Stimulated activated naive CD8-positive, alpha-beta T cell treated with anti-CD3 and anti-CD28 coated beads, Interleukin-15, amount 100 ng/mL, for 72 hours (primary cell): Measurements from ENCODE around the gene PLD1.

ENCODE experiments used
- ATAC-seq: fragments of 150-1000 bp; cut with Tn5 transposase; 2 replicates; pipeline ENCODE4 v1.10.0; 2021; ENCODE audit warnings: mild to moderate bottlenecking, moderate library complexity
- DNase-seq, 2 donors: peaks; one replicate each; pipeline ENCODE4 v3.0.0; 2021 to 2022
- H3K27ac Mint-ChIP-seq, 2 donors: one replicate each; pipeline ENCODE4 v1.8.0; 2022; ENCODE audit warnings: mild to moderate bottlenecking in 2 of 2, mixed read lengths in 2 of 2, moderate library complexity in 2 of 2
- H3K27me3 Mint-ChIP-seq: one replicate; pipeline ENCODE4 v1.8.0; 2022; ENCODE audit warnings: mixed read lengths
- H3K4me1 Mint-ChIP-seq: one replicate; pipeline ENCODE4 v1.8.0; 2022; ENCODE audit warnings: mild to moderate bottlenecking, mixed read lengths
- H3K4me3 Mint-ChIP-seq, 2 donors: one replicate each; pipeline ENCODE4 v1.8.0; 2022; ENCODE audit warnings: mild to moderate bottlenecking in 2 of 2, mixed read lengths in 2 of 2, moderate library complexity in 1 of 2
- H3K9me3 Mint-ChIP-seq, 2 donors: one replicate each; pipeline ENCODE4 v1.8.0; 2022; ENCODE audit warnings: mixed read lengths in 2 of 2

Gene PLD1

DNA sequence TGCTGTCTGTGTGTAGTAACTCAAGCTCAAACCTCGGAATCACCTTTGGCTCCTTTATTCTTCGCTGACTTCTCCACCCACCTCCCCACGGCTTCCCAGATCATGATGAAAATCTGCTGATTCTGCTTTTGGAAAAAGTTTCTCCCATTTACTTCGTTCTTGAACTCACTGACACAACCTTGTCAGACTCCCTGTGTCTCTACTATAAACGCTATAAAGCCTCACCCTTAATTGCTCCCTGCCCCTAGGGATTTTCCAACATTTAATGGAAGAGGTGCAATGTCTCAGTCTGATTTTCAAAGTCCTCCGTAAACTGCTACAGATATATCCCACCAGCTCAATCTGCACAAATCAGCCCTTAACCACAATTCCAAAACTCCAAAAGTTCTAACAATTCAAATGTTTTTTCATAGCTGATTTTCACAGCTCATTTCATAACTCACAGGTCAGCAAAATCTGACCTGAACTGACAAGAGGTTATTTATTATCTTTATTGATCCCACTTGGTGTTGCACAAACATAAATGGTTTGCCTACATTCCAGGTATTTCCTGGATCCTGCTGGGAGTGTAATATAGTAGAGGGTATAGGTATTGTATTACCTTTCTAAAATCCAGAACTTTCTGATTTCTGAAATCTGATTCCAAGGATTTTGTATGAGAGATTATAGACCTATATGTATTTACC lies 129.4 kb downstream of the PLD1 start:
- Mint-ChIP-seq H3K9me3 (no peaks in the 10 kb centered on the region), H3K4me1 (no peaks in the 10 kb centered on the region), H3K27me3 (peaks cover 23% of the 10 kb centered on the region), H3K27ac (no peak overlapping the region), H3K4me3 (no peak overlapping the region)
- no peak for ATAC-seq
- DNase-seq: no peak

DNA sequence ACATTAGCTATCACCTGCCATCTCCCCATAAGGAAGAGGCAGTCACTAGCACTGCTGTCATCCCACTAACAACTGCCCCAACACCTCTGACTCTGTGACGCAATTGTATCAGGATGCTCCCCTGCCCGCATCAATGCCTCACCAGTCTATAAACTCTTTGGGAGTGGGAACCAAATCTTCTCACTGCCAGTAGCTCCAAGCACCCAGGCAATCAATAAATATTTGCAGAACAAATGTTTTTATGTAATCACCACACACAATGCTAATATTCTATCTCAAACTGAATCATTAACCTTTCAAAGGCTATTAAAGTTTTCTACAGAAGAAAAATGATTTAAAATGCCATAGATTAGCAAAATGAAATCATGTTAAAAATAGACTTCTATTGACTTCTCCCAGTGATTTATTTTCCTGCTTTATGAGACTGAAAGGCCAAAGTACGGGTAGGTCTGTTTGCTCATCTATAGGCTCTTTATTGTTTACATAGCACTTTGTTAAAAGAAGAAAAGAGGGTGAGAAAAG lies 131.3 kb downstream of the PLD1 start:
- no peak for ATAC-seq
- no peak overlapping the region for H3K4me3 Mint-ChIP-seq
- no peaks in the 10 kb centered on the region for H3K4me1 Mint-ChIP-seq
- peaks cover 21% of the 10 kb centered on the region for H3K27me3 Mint-ChIP-seq
- H3K27ac Mint-ChIP-seq: no peak overlapping the region
- no peak for DNase-seq
- H3K9me3 Mint-ChIP-seq: no peaks in the 10 kb centered on the region

DNA sequence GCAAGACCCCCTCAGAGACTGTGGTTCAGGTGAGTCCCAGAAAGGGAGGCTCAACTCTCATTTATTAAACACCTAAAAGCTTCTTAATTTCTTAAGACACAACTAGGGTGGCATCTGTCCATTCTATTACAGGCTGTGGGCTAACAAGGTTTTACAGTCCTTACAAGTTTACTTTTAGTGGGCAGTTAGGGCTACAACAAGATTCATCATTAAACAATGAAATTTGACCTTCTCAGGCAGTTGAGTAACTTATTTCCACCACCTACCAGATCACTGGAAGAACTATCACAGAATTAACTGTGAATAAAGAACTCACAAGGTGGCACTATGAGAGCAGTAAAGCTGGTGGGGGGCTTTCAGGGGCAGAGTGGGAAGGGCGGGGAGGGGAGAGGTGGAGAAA lies 132.6 kb downstream of the PLD1 start:
- no peak overlapping the region for H3K27ac Mint-ChIP-seq
- no peaks in the 10 kb centered on the region for H3K4me1 Mint-ChIP-seq
- no peaks in the 10 kb centered on the region for H3K9me3 Mint-ChIP-seq
- peaks cover 8% of the 10 kb centered on the region for H3K27me3 Mint-ChIP-seq
- DNase-seq: no peak
- H3K4me3 Mint-ChIP-seq: no peak overlapping the region
- no peak for ATAC-seq

DNA sequence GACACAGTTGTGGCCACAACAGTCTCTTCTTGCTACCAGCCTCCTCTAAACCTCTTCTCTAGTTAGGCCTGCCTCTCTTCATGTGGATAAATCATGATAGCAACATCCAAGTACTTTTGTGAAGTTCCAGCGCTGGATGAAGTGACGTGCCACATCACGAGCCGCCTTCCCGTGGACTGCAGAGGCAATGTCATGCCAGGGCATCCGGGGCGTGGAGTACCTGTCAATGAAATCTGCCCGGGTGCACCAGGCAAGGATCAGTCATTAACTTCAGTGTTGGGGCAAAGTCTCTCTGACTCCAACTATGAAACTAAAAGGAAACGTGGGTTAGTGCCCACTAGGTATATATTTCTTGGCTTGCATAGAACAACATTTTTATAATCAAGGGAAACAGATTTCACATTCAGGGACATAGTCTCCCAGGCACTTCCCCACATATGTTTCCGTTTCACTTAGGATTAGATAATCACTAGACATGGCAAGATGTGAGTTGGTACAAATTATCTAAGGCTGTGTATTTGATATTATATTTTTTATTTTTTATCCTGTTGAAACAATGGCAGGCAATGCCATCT lies 133.6 kb downstream of the PLD1 start:
- H3K4me1 Mint-ChIP-seq: no peaks in the 10 kb centered on the region
- H3K9me3 Mint-ChIP-seq: no peaks in the 10 kb centered on the region
- no peak for DNase-seq
- peaks cover 8% of the 10 kb centered on the region for H3K27me3 Mint-ChIP-seq
- H3K27ac Mint-ChIP-seq: no peak overlapping the region
- no peak overlapping the region for H3K4me3 Mint-ChIP-seq
- ATAC-seq: no peak

DNA sequence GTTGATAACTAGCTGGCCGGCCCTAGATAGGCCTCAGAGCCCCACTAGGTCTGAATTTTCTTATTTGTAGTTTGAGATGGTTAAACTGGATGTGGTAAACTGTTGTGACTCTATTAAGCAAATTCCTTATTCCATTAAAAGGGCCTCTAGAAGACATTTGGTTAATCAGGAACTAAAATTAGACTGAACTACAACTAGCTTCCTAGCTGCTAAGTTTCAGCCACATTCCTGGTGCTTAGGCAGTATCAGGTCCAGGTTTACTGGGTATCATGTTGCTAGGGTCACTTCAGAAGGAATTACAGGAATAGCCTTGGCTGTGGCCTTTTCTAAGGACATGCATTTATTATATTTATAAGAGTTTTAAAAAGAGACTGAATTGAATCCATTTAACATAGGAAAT lies 136.3 kb downstream of the PLD1 start:
- Mint-ChIP-seq H3K4me3 (no peak overlapping the region), H3K4me1 (no peaks in the 10 kb centered on the region), H3K9me3 (no peaks in the 10 kb centered on the region), H3K27ac (no peak overlapping the region), H3K27me3 (peaks cover 8% of the 10 kb centered on the region)
- no peak for ATAC-seq
- no peak for DNase-seq

DNA sequence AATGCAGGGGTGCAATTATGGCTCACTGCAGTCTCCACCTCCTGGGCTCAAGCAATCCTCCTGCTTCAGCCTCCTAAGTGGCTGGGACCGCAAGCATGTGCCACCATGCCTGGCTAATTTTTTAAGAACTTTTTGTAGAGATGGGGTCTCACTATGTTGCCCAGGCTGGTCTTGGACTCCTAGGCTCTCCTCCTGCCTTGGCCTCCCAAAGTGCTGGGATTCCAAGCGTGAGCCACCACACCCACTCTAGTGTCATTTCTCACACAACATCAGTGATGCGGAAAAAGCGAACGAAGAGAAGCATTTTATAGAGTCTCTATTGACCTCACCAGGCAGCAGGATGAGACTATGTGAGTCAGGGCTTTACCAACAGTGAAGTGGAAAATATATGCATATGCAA lies 137.7 kb downstream of the PLD1 start:
- no peaks in the 10 kb centered on the region for H3K9me3 Mint-ChIP-seq
- no peaks in the 10 kb centered on the region for H3K4me1 Mint-ChIP-seq
- peak overlapping the region in 1 of 2 donors; percentile 42 for H3K27ac Mint-ChIP-seq
- peaks cover 8% of the 10 kb centered on the region for H3K27me3 Mint-ChIP-seq
- ATAC-seq (no peak), DNase-seq (no peak)
- H3K4me3 Mint-ChIP-seq: no peak overlapping the region

DNA sequence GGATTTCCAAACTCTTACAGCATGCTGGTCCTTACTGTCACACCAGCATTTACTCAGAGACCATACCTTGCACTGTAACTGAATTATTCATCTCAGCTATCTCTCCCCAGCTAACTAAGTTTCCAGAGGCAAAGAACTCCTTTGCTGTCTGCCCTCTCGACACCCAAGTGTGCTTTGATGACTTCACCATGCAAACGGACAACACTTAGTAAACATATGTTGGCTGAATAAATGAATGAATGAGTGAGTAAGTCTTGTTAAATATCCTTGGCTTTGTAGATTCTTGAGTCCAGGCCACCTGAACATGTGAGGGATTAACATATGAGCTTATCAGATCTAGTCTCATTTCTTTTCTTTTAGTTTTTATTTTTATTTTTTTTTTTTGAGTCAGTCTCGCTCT lies 138.2 kb downstream of the PLD1 start:
- H3K4me3 Mint-ChIP-seq: no peak overlapping the region
- ATAC-seq (no peak), DNase-seq (no peak)
- H3K4me1 Mint-ChIP-seq: no peaks in the 10 kb centered on the region
- H3K9me3 Mint-ChIP-seq: no peaks in the 10 kb centered on the region
- H3K27ac Mint-ChIP-seq: no peak overlapping the region
- H3K27me3 Mint-ChIP-seq: peaks cover 8% of the 10 kb centered on the region

DNA sequence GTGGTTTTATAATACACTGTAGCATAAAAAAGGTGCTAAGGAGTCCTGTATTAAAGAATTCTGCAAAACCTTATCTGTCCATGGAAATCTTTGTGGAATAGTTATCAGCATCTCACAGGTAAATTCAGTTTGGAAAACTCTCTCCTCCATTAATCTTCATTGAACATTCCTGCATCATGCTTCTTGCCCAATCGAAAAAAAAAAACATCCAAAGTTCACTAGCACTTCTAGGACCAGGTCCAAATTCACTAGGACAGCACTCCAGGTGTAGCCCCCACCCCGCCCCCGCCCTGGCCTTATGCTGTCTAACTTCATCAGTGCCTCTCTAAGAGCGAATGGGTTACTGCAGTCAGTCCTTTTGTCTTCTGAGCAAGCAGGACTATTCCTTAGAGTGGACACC lies 138.6 kb downstream of the PLD1 start:
- Mint-ChIP-seq H3K4me1 (no peaks in the 10 kb centered on the region), H3K4me3 (no peak overlapping the region), H3K27me3 (peaks cover 6% of the 10 kb centered on the region), H3K9me3 (no peaks in the 10 kb centered on the region), H3K27ac (no peak overlapping the region)
- no peak for DNase-seq
- no peak for ATAC-seq

DNA sequence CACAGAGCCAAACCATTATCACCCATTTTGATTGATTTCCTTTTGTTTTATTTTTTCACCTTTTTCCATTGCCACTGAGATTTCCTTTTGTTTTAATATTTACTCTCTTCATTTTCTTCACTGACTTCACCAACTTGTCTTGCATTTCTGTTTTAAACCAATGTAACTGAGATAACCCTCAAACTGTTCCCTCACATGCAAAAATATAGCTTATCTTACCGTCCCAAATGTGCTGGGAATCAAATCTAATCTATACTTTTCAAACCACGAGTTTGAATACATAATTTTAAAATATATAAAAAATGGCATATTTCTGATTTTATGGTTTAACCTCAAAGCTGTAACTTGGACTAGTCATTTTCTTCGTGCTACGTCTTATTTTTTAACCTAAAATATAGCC lies 143.8 kb downstream of the PLD1 start:
- Mint-ChIP-seq H3K4me1 (no peaks in the 10 kb centered on the region), H3K4me3 (no peak overlapping the region), H3K27ac (no peak overlapping the region), H3K27me3 (peaks cover 13% of the 10 kb centered on the region), H3K9me3 (no peaks in the 10 kb centered on the region)
- no peak for ATAC-seq
- DNase-seq: no peak

DNA sequence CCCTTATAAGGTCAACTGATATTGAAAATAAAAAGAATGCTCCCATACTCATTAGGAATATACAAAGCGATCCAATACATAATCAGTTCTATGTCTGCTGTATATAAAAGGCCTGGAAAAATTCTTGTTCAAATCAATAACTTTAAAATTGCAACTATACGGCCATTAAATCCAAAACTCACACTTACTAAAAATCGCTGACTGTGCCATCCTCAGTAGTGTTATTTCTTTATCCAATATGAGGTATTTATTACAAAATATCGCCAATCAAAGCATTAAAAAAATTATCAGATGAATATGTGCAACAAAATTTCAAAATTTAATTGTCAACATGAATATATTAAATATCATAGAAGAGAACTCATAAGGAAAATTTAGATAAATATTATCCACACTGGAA lies 146.5 kb downstream of the PLD1 start:
- Mint-ChIP-seq H3K4me3 (no peak overlapping the region), H3K27ac (no peak overlapping the region), H3K4me1 (no peaks in the 10 kb centered on the region), H3K27me3 (peaks cover 18% of the 10 kb centered on the region), H3K9me3 (no peaks in the 10 kb centered on the region)
- DNase-seq (no peak), ATAC-seq (no peak)

DNA sequence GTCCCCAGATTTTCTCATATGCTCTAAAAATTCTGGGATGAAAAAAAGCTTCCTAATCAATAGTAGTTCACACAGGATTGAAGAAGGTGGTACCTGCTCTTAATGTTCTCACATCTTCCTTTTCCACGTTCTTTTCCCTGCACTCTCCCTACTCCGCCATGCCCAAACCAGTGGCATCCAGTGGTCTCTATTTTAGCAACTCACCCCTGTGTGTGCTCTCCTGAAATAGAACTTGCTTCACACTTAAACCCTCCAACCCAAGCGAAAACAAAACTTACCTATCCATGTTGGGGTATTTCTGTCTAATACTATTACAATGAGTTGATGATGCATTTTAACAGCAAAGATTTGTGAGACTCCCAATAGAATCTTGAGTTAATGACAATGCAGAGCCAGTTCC lies 148.8 kb downstream of the PLD1 start:
- Mint-ChIP-seq H3K27ac (no peak overlapping the region), H3K9me3 (no peaks in the 10 kb centered on the region), H3K27me3 (peaks cover 18% of the 10 kb centered on the region), H3K4me3 (no peak overlapping the region), H3K4me1 (no peaks in the 10 kb centered on the region)
- no peak for ATAC-seq
- no peak for DNase-seq

DNA sequence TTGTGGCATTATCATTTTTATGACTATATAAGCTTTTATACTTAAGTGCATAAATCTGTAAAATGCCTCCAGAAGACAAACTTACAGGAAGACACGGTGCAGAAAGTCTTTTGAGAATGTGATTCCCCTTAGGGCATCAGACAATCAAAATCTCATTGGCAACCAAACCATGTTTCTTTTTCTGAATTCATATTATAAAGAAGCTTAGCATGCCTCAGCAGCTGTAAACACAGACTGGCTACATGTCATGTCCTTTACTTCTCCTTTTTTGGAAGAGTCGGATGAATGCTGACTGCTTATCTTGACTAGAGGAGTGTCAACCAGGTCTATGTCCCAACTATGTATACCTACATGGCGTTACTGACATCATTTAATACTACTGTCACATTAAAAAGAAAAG lies 150.1 kb downstream of the PLD1 start:
- ATAC-seq: no peak
- Mint-ChIP-seq H3K27me3 (peaks cover 18% of the 10 kb centered on the region), H3K4me1 (no peaks in the 10 kb centered on the region), H3K27ac (no peak overlapping the region), H3K4me3 (no peak overlapping the region), H3K9me3 (no peaks in the 10 kb centered on the region)
- DNase-seq: no peak

DNA sequence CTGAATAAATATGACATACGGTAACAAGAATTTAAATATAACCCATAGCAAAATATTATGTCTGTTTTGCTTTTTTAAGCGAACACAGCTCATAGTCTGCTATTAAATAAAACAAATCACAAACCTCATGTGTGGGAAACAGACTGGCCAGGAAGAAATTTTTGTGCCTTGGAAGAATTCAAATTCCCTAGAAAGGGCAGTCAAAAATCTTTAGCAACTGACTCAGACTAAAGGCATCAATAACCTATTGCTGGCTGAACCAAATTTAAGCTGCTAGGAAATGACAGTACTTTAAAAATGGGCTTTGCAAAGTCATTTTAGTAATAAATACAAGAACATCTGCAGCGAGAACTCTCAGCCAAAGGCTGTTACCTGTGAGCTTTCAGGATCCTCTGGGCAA lies 151.4 kb downstream of the PLD1 start:
- Mint-ChIP-seq H3K4me1 (no peaks in the 10 kb centered on the region), H3K9me3 (no peaks in the 10 kb centered on the region), H3K27ac (no peak overlapping the region), H3K4me3 (no peak overlapping the region), H3K27me3 (peaks cover 18% of the 10 kb centered on the region)
- ATAC-seq (no peak), DNase-seq (no peak)

DNA sequence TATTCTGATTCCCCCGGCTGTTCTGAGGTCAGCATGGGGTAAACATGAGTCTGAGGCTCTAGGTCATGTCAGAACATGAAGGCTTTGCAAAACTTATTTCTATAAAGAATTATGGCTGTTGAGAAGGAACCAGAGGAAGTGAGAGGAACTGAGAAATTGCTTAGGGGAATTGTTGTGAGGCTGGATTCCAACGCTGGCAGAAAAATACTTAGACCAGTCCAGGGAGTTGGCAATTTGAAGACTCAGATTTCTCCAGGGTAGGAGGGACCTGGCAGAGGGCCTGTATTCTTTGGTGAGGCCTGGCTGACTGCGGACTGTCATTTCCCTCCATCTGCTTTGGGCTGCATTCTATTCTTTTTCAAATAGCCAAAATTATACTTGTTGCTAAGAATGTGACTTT lies 155.5 kb downstream of the PLD1 start:
- ATAC-seq (no peak), DNase-seq (no peak)
- H3K4me3 Mint-ChIP-seq: no peak overlapping the region
- H3K27me3 Mint-ChIP-seq: no peaks in the 10 kb centered on the region
- no peak overlapping the region for H3K27ac Mint-ChIP-seq
- no peaks in the 10 kb centered on the region for H3K9me3 Mint-ChIP-seq
- peaks cover 5% of the 10 kb centered on the region for H3K4me1 Mint-ChIP-seq

DNA sequence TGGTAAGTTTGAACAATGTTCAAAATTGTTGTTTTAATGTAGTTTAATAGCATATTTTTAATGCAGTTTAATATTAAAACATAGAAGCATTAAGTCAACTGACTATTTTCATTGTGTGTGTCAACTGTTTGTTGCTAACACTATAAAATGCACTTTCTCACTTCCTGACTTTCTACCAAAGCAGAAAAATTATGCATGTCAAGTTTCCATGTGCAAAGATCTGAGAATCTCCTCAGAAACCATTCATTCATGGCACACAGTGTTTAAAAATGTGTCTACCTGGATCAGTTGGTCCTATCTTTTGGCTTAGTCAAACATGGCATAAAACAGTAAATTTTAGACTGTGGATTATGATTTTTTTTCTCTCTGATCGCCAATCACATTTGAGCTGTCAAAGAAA lies 156.0 kb downstream of the PLD1 start:
- Mint-ChIP-seq H3K27ac (no peak overlapping the region), H3K27me3 (no peaks in the 10 kb centered on the region), H3K9me3 (no peaks in the 10 kb centered on the region), H3K4me3 (no peak overlapping the region), H3K4me1 (peaks cover 5% of the 10 kb centered on the region)
- no peak for ATAC-seq
- no peak for DNase-seq

DNA sequence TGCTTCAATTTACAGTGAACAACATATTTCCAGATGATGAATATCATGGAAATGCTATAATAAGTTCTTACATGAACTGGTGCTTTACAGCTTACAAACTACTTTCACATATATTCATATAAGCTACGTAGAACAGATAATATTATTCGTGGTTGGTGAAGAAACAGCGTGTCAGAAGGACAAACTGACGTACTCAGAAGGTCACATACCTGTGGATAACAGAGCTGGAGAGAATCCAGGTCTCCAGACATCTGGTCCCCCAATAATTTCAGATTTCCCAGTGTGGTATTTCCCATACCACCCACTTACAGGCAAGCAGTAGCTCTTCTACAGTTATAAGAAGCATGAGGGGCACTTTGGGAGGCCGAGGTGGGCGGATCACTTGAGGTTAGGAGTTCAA lies 156.6 kb downstream of the PLD1 start:
- H3K27ac Mint-ChIP-seq: no peak overlapping the region
- DNase-seq (no peak), ATAC-seq (no peak)
- no peaks in the 10 kb centered on the region for H3K27me3 Mint-ChIP-seq
- no peak overlapping the region for H3K4me3 Mint-ChIP-seq
- no peaks in the 10 kb centered on the region for H3K9me3 Mint-ChIP-seq
- peaks cover 5% of the 10 kb centered on the region for H3K4me1 Mint-ChIP-seq

DNA sequence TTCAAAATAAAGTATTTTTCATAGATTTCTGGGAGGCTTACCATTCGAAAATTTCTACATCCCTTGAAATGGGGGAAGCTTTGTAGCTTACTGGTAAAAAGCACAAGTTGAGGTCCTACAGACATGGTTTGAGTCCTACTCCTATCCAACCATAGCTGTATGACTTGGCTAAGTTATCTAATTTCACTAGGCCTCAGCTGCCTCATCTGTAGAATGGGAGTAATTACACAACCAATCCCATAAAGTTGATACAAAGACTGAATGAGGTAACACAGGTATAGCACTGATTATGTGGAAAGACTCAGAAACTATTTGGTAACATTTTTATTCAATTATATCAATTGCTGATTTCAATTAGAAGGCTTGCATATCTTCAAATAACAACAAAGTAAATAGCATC lies 157.4 kb downstream of the PLD1 start:
- Mint-ChIP-seq H3K4me3 (no peak overlapping the region), H3K9me3 (no peaks in the 10 kb centered on the region), H3K4me1 (peaks cover 5% of the 10 kb centered on the region), H3K27me3 (no peaks in the 10 kb centered on the region), H3K27ac (no peak overlapping the region)
- DNase-seq (no peak), ATAC-seq (no peak)
